Measurements from ENCODE around the gene SZRD1. TPM values are rescaled to one million over a fixed set of nuclear protein-coding genes. Genes with fewer than 3 reads are reported as not detected.

Gene SZRD1
- polyA plus RNA-seq, 1 donor from 2014 or later = 13.6 TPM

- Histone ChIP-seq H3K27me3 (ENCODE audit: insufficient read depth, low read depth, low read length) (no peaks in the 10 kb centered on the region), H3K27ac (ENCODE audit: low read length) (no peak overlapping the region), H3K4me2 (ENCODE audit: low read length) (no peak overlapping the region), H3K36me3 (ENCODE audit: insufficient read depth, low read length) (no peaks in the 10 kb centered on the region), H2AFZ (ENCODE audit: low read depth, low read length) (no peak overlapping the region), H3K9me3 (ENCODE audit: low read length) (no peaks in the 10 kb centered on the region), H4K20me1 (ENCODE audit: insufficient read depth) (no peaks in the 10 kb centered on the region), H3K9me2 (ENCODE audit: insufficient read depth, low read length) (no peaks in the 10 kb centered on the region), H3K4me3 (ENCODE audit: low read length) (no peak overlapping the region), H3K9ac (ENCODE audit: low read length) (no peak overlapping the region), H3K79me2 (replicated peaks; ENCODE audit: insufficient read depth, low read length) (no peaks in the 10 kb centered on the region), H3F3A (ENCODE audit: insufficient read depth, low read length, poor library complexity, severe bottlenecking) (no peaks in the 10 kb centered on the region)
- TF ChIP-seq RAD21 (conservative IDR thresholded peaks at IDR 0.05) = no peak
Observed at GRCh38 chr1:16430606-16431005, 63.6 kb downstream of the SZRD1 start.

GRCh38 chr1:16433030-16433429, 66.0 kb downstream of the SZRD1 start:
- TF ChIP-seq EP300 (conservative IDR thresholded peaks at IDR 0.05; ENCODE audit: poor library complexity, severe bottlenecking) (no peak), TAF1 (IDR thresholded peaks at IDR 0.05; ENCODE audit: low read depth) (no peak), CTCF (IDR thresholded peaks at IDR 0.05; ENCODE audit: poor library complexity, severe bottlenecking) (no peak), REST (IDR thresholded peaks at IDR 0.05; ENCODE audit: borderline replicate concordance) (no peak), POLR2AphosphoS5 (IDR thresholded peaks at IDR 0.05) (no peak), EZH2 (IDR thresholded peaks at IDR 0.05; ENCODE audit: borderline replicate concordance, insufficient read depth, low read length, poor library complexity, severe bottlenecking) (no peak)
- Histone ChIP-seq H3K9me3 (ENCODE audit: low read length) (no peaks in the 10 kb centered on the region), H3K4me3 (ENCODE audit: low read length) (no peak overlapping the region), H2AFZ (ENCODE audit: low read depth, low read length) (no peak overlapping the region), H3K27ac (ENCODE audit: low read length) (no peak overlapping the region), H3K4me2 (ENCODE audit: low read length) (no peak overlapping the region), H4K20me1 (ENCODE audit: insufficient read depth) (no peaks in the 10 kb centered on the region), H3F3A (ENCODE audit: insufficient read depth, low read length, poor library complexity, severe bottlenecking) (no peaks in the 10 kb centered on the region), H3K9ac (ENCODE audit: low read length) (no peak overlapping the region), H3K27me3 (ENCODE audit: insufficient read depth, low read depth, low read length) (no peaks in the 10 kb centered on the region), H3K9me2 (ENCODE audit: insufficient read depth, low read length) (no peaks in the 10 kb centered on the region), H3K79me2 (replicated peaks; ENCODE audit: insufficient read depth, low read length) (no peaks in the 10 kb centered on the region), H3K36me3 (ENCODE audit: insufficient read depth, low read length) (no peaks in the 10 kb centered on the region)

GRCh38 chr1:16434007-16434406, 67.0 kb downstream of the SZRD1 start:
- Histone ChIP-seq H3K4me2 (ENCODE audit: low read length) (no peak overlapping the region), H2AFZ (ENCODE audit: low read depth, low read length) (no peak overlapping the region), H3K27ac (ENCODE audit: low read length) (no peak overlapping the region), H3K9me3 (ENCODE audit: low read length) (no peaks in the 10 kb centered on the region), H3K36me3 (ENCODE audit: insufficient read depth, low read length) (no peaks in the 10 kb centered on the region), H3K9ac (ENCODE audit: low read length) (no peak overlapping the region), H3F3A (ENCODE audit: insufficient read depth, low read length, poor library complexity, severe bottlenecking) (no peaks in the 10 kb centered on the region), H3K79me2 (replicated peaks; ENCODE audit: insufficient read depth, low read length) (no peaks in the 10 kb centered on the region), H3K27me3 (ENCODE audit: insufficient read depth, low read depth, low read length) (no peaks in the 10 kb centered on the region), H4K20me1 (ENCODE audit: insufficient read depth) (no peaks in the 10 kb centered on the region), H3K9me2 (ENCODE audit: insufficient read depth, low read length) (no peaks in the 10 kb centered on the region), H3K4me3 (ENCODE audit: low read length) (no peak overlapping the region)
- TF ChIP-seq TAF1 (IDR thresholded peaks at IDR 0.05; ENCODE audit: low read depth) = no peak
- no peak for TF ChIP-seq EZH2 (IDR thresholded peaks at IDR 0.05; ENCODE audit: borderline replicate concordance, insufficient read depth, low read length, poor library complexity, severe bottlenecking)
- no peak for TF ChIP-seq REST (IDR thresholded peaks at IDR 0.05; ENCODE audit: borderline replicate concordance)
- no peak for TF ChIP-seq POLR2AphosphoS5 (IDR thresholded peaks at IDR 0.05)
- TF ChIP-seq CTCF (IDR thresholded peaks at IDR 0.05; ENCODE audit: poor library complexity, severe bottlenecking) = no peak
- TF ChIP-seq SMC3 (conservative IDR thresholded peaks at IDR 0.05; ENCODE audit: poor library complexity) = no peak
- TF ChIP-seq EP300 (conservative IDR thresholded peaks at IDR 0.05; ENCODE audit: poor library complexity, severe bottlenecking) = no peak
- no peak for TF ChIP-seq MXI1 (conservative IDR thresholded peaks at IDR 0.05; ENCODE audit: poor library complexity, severe bottlenecking)
- TF ChIP-seq RAD21 (conservative IDR thresholded peaks at IDR 0.05) = no peak

All from neural cell (in vitro differentiated cells).